ENCODE results near the gene TNN.
"Not testable (repeated sequence)": the region's sequence is repeated elsewhere in the genome, so short reads cannot be mapped to it uniquely, and the experiment has no call there.

Gene TNN

GRCh38 chr1:175072099-175072951 is 4.7 kb downstream of the TNN start:
- DNase-seq (ENCODE audit: low read depth in 2 of 2): peak; percentile 86 to 89

GRCh38 chr1:175073061-175073460 is 5.4 kb downstream of the TNN start:
- DNase-seq (ENCODE audit: low read depth in 2 of 2): peak; percentile 50 to 58

DNA sequence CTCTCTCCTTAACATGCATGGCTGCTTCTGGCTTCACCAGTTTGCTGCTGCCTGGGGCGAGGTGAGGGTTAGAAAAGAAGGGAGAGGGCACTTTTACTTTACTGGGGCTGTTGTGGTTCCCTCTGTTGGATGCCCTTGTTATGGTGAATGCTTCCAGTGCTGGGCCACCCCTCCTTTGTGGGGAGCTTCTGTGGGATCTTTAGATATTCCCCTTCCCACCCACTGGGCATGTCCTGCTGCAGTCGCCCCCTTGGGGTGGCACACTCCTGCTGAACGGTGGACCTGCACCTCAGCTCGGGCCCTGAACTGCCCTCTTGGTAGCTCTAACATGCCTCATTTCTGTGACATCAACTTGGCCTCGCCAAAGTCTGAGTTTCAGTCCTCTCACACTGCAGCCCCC is 6.0 kb downstream of the TNN start:
- DNase-seq (ENCODE audit: low read depth in 2 of 2): no peak

GRCh38 chr1:175075572-175076568 is 8.2 kb downstream of the TNN start:
- peak; percentile 17 to 28 for DNase-seq (ENCODE audit: low read depth in 2 of 2)

- DNase-seq (ENCODE audit: low read depth in 2 of 2): no peak
These were observed 9.9 kb downstream of the TNN start for GRCh38 chr1:175077356-175078030.

DNA sequence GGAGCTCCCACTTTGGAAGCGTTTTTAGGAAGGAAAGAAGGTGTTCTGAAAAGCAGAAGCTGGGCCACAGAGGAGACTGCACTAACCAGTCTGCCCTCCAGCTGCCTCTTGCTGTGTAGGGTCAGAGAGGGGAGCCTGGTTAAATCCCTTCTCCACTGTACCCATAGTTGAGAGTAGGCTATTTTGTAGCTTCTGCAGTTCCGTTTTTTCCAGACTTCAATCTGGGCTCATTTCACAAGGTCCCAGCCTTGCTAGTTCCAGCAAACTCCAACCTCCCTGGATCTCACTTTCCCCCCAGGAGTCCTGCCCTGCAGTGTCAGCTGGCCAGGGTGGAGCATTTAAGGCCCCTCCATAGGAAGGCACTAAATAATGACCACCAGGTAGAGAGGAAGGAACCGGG is 11.0 kb downstream of the TNN start:
- DNase-seq (ENCODE audit: low read depth in 2 of 2): no peak

GRCh38 chr1:175079338-175079737 is 11.7 kb downstream of the TNN start:
- DNase-seq (ENCODE audit: low read depth in 2 of 2): no peak

DNA sequence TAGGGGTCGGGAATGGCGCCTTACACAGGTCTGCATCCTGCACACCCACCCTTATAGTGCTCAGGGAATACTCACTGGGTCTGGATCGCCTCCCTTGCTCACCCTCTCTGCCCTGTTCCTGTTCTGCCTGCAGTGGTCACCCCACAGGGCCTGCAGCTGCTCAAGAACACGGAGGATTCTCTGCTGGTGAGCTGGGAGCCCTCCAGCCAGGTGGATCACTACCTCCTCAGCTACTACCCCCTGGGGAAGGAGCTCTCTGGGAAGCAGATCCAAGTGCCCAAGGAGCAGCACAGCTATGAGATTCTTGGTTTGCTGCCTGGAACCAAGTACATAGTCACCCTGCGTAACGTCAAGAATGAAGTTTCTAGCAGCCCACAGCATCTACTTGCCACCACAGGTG is 12.4 kb downstream of the TNN start:
- DNase-seq (ENCODE audit: low read depth in 2 of 2): no peak

DNA sequence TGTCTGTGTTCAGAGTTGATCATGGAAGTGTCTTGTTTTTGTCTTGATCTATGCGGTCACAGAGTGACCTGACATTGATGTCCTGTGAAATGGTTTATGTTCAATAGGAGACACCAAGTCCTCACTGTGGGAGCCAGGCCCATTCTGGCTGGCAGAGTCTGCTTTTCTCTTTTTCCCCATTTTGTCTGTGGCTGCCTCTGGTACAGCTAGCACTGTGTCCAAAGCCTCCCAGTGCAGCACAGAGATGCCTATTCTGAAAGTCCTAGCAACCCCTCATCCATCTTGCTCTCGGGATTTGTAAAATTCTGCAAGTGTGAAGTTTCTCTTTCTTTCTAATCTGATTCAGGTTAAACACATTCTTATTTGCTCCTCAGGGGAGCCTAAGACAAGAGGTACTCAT is 14.3 kb downstream of the TNN start:
- DNase-seq (ENCODE audit: low read depth in 2 of 2): no peak

GRCh38 chr1:175088525-175088951 is 20.9 kb downstream of the TNN start:
- no peak for DNase-seq (ENCODE audit: low read depth in 2 of 2)

GRCh38 chr1:175089136-175089718 is 21.6 kb downstream of the TNN start:
- DNase-seq (ENCODE audit: low read depth in 2 of 2): no peak

DNA sequence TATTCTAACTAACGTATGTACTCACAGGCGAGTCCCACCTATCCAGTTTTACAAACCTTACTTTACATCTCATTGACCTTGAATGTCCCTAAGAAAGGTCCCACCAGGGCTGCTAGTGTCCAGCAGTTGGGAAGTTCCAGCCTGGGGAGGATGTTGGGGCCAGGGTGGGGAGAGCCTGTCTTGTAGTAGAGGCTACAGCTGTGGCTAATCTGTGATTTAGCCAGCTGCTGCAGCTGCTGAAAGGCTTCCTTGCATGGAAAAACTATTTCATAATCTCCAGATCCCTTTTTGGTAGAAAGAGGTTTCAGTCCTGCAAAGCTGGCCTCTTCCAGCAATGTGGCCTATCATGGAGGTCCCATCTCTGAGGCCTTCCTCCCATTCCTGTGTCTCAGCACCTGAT is 23.1 kb downstream of the TNN start:
- DNase-seq (ENCODE audit: low read depth in 2 of 2): no peak

GRCh38 chr1:175094626-175095025 is 27.0 kb downstream of the TNN start:
- DNase-seq (ENCODE audit: low read depth in 2 of 2): no peak

DNA sequence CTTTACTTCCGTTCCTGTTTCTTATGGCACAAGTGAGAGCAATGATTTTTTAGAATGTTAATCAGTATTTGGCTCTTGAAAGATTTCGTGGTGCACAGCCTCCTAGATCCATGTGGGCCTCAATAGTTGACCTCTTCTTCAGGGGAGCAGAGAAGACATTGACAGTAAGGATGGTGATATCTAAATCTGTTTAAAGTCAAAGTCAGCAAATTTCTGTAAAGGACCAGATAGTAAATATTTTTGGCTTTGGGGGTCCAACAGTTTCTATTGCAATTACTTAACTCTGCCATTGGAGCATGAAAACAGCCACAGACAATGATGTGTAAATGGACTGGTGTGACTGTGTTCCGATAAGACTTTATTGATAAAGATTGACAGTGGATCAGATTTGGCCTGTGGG is 27.4 kb downstream of the TNN start:
- no peak for DNase-seq (ENCODE audit: low read depth in 2 of 2)

- DNase-seq (ENCODE audit: low read depth in 2 of 2): no peak
These were observed 28.5 kb downstream of the TNN start for GRCh38 chr1:175095978-175096607.

DNA sequence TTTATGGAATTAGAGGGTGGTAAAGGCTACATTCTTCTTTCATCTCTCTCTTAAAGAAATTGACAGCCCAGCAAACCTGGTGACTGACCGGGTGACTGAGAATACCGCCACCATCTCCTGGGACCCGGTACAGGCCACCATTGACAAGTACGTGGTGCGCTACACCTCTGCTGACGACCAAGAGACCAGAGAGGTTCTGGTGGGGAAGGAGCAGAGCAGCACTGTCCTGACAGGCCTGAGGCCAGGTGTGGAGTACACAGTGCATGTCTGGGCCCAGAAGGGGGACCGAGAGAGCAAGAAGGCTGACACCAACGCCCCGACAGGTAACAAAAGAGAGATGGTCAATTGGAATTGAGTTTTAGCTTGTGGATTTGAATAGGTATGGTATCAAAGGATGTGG is 29.7 kb downstream of the TNN start:
- no peak for DNase-seq (ENCODE audit: low read depth in 2 of 2)

- DNase-seq (ENCODE audit: low read depth in 2 of 2): no peak
These were observed 32.3 kb downstream of the TNN start for GRCh38 chr1:175099916-175100315.

DNA sequence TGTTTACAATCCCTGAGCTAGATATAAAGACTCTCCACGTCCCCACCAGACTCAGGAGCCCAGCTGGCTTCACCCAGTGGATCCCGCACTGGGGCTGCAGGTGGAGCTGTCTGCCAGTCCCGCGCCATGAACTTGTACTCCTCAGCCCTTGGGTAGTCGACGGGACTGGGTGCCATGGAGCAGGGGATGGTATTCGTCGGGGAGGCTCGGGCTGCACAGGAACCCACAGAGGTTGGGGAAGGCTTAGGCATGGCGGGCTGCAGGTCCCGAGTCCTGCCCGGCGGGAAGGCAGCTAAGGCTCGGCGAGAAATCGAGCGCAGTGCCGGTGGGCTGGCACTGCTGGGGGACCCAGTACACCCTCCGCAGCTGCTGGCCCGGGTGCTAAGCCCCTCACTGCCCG is 34.5 kb downstream of the TNN start:
- DNase-seq (ENCODE audit: low read depth in 2 of 2): not testable (repeated sequence)

- DNase-seq (ENCODE audit: low read depth in 2 of 2): not testable (repeated sequence)
These were observed 38.9 kb downstream of the TNN start for GRCh38 chr1:175106536-175106935.

- DNase-seq (ENCODE audit: low read depth in 2 of 2): not testable (repeated sequence)
These were observed 40.7 kb downstream of the TNN start for GRCh38 chr1:175108331-175108820.

- DNase-seq (ENCODE audit: low read depth in 2 of 2): no peak
These were observed 47.4 kb downstream of the TNN start for GRCh38 chr1:175114996-175115395.
